DOHH2 (cell line): ENCODE measurements around the gene AVPR1B.

Experiments used
- EZH2phosphoT487 ChIP-seq: fragments of 200-600 bp; sonication (generic); IDR thresholded peaks from 2 replicates; pipeline ENCODE4 v1.6.1; 2017; ENCODE audit warnings: borderline replicate concordance, mild to moderate bottlenecking, antibody characterized with exemption, low read length, moderate library complexity, mixed read lengths
- TF ChIP-seq, protein P1 (sequence below): fragments of 200-600 bp; sonication (generic); IDR thresholded peaks from one replicate; pipeline ENCODE4 v1.5.1; 2014; ENCODE audit warnings: antibody characterized with exemption, mild to moderate bottlenecking, low read depth, low read length; ENCODE audit not compliant: poor library complexity, severe bottlenecking

DNA sequence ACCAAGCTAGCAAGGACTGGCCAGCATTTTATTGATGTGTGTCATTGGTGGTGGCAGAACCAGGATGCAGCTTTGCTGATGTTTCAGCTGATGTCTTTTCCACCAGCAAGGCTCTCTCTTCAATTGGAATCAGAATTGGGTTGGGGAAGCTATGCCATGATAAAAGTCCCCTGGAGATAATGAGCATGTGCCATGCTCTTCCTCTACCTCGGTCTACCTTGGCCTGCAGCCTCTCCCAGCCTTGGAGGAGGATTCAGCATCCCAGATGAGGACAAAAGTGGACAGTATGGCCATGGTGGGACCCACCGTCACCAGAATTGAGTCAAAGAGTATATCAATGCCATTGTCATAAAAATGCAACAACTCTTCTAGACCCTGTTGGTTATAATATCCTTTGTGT lies 8.6 kb downstream of the AVPR1B start:
- TF ChIP-seq, protein P1, sequence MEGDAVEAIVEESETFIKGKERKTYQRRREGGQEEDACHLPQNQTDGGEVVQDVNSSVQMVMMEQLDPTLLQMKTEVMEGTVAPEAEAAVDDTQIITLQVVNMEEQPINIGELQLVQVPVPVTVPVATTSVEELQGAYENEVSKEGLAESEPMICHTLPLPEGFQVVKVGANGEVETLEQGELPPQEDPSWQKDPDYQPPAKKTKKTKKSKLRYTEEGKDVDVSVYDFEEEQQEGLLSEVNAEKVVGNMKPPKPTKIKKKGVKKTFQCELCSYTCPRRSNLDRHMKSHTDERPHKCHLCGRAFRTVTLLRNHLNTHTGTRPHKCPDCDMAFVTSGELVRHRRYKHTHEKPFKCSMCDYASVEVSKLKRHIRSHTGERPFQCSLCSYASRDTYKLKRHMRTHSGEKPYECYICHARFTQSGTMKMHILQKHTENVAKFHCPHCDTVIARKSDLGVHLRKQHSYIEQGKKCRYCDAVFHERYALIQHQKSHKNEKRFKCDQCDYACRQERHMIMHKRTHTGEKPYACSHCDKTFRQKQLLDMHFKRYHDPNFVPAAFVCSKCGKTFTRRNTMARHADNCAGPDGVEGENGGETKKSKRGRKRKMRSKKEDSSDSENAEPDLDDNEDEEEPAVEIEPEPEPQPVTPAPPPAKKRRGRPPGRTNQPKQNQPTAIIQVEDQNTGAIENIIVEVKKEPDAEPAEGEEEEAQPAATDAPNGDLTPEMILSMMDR = no peak
- TF ChIP-seq EZH2phosphoT487 = no peak
